Measurements from ENCODE around the gene TDP2.
"Not testable (repeated sequence)": the region's sequence is repeated elsewhere in the genome, so short reads cannot be mapped to it uniquely, and the experiment has no call there.

Gene TDP2

GRCh38 chr6:24666641-24667377, at the start of gene TDP2, which contains the start of gene ACOT13:
TDP2 (minus strand) TSS chr6:24666899; CDS start chr6:24666862, 37 bp downstream.
ACOT13 (plus strand) TSS chr6:24667077; CDS start chr6:24667264, 187 bp downstream.
- DNase-seq = peak; percentile 82

- no peak for DNase-seq
Observed at GRCh38 chr6:24710519-24711303, 44.0 kb upstream of the TDP2 start.

- DNase-seq = no peak
Observed at GRCh38 chr6:24709014-24709711, 42.5 kb upstream of the TDP2 start.

- no peak for DNase-seq
Observed at GRCh38 chr6:24708612-24709011, 41.9 kb upstream of the TDP2 start.

GRCh38 chr6:24704468-24704867, 37.8 kb upstream of the TDP2 start:
- no peak for DNase-seq

- no peak for DNase-seq
Observed at GRCh38 chr6:24702720-24703282, 36.1 kb upstream of the TDP2 start.

GRCh38 chr6:24699521-24700359, 33.0 kb upstream of the TDP2 start:
- DNase-seq = no peak

- DNase-seq = no peak
Observed at GRCh38 chr6:24696097-24696496, 29.4 kb upstream of the TDP2 start.

GRCh38 chr6:24695635-24696034, 28.9 kb upstream of the TDP2 start:
- not testable (repeated sequence) for DNase-seq

- DNase-seq = no peak
Observed at GRCh38 chr6:24694198-24694597, 27.5 kb upstream of the TDP2 start.

- no peak for DNase-seq
Observed at GRCh38 chr6:24692848-24693592, 26.3 kb upstream of the TDP2 start.

- no peak for DNase-seq
Observed at GRCh38 chr6:24692415-24692814, 25.7 kb upstream of the TDP2 start.

GRCh38 chr6:24692003-24692402, 25.3 kb upstream of the TDP2 start:
- DNase-seq = no peak

- DNase-seq = no peak
Observed at GRCh38 chr6:24691550-24691949, 24.9 kb upstream of the TDP2 start.

GRCh38 chr6:24690593-24690992, 23.9 kb upstream of the TDP2 start:
- DNase-seq = no peak

- DNase-seq = no peak
Observed at GRCh38 chr6:24689964-24690363, 23.3 kb upstream of the TDP2 start.

GRCh38 chr6:24686946-24687345, 20.2 kb upstream of the TDP2 start:
- DNase-seq = no peak

GRCh38 chr6:24686408-24686807, 19.7 kb upstream of the TDP2 start:
- DNase-seq = no peak

- DNase-seq = no peak
Observed at GRCh38 chr6:24683297-24684296, 16.9 kb upstream of the TDP2 start.

- no peak for DNase-seq
Observed at GRCh38 chr6:24680582-24680981, 13.9 kb upstream of the TDP2 start.
